MM.1S (cell line): ENCODE measurements around the gene SS18L1.

Source experiments
- EZH2 ChIP-seq: fragments of 300-600 bp; sonication (generic); optimal IDR thresholded peaks from 2 replicates; pipeline ENCODE3; 2017; ENCODE audit warnings: low read depth, mild to moderate bottlenecking, antibody characterized with exemption, low read length, mixed read lengths
- EZH2phosphoT487 ChIP-seq: fragments of 300-600 bp; sonication (generic); IDR thresholded peaks from 2 replicates; pipeline ENCODE4 v1.6.1; 2018; ENCODE audit warnings: antibody characterized with exemption, low read length
- TF ChIP-seq, protein P1 (sequence below): fragments of 300-600 bp; sonication (generic); IDR thresholded peaks from 2 replicates; pipeline ENCODE4 v1.5.1; 2016; ENCODE audit warnings: antibody characterized with exemption, low read length, mixed read lengths

DNA sequence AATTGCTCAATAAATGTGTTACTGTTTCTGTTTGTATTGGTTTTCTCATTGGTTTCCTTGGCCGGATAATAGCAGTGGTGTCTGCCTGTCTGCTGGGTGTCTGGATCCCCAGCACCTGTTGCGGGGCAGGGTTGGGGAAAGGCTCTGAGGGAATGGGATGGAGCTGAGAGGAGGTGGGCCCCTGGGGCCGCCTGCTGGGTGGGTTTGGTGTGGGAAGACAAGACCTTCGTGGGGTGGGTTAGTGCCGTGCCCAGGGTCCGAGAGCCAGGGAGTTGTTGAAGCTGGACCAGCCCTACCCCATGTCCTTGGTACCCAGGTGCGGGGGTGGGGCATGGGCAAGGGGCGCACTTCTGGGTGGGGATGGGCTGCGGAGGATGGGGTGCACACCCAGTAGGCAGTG is 4.0 kb downstream of the SS18L1 start:
- TF ChIP-seq EZH2 (no peak), EZH2phosphoT487 (no peak)
- TF ChIP-seq, protein P1, sequence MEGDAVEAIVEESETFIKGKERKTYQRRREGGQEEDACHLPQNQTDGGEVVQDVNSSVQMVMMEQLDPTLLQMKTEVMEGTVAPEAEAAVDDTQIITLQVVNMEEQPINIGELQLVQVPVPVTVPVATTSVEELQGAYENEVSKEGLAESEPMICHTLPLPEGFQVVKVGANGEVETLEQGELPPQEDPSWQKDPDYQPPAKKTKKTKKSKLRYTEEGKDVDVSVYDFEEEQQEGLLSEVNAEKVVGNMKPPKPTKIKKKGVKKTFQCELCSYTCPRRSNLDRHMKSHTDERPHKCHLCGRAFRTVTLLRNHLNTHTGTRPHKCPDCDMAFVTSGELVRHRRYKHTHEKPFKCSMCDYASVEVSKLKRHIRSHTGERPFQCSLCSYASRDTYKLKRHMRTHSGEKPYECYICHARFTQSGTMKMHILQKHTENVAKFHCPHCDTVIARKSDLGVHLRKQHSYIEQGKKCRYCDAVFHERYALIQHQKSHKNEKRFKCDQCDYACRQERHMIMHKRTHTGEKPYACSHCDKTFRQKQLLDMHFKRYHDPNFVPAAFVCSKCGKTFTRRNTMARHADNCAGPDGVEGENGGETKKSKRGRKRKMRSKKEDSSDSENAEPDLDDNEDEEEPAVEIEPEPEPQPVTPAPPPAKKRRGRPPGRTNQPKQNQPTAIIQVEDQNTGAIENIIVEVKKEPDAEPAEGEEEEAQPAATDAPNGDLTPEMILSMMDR: no peak
